Vagina (tissue), 2 donors: ENCODE data around the gene ANXA3.

ENCODE experiments used
- CTCF ChIP-seq, 3 experiments: fragments of 450-650 bp in 2 of 3; fragments of 200-600 bp in 1 of 3; sonication (generic) in 1 of 3; IDR thresholded peaks; one replicate each; pipeline ENCODE4 v1.5.1; 2017 to 2019; ENCODE audit warnings: antibody characterized with exemption in 3 of 3, mild to moderate bottlenecking in 2 of 3, moderate library complexity in 2 of 3
- POLR2A ChIP-seq, 2 donors: fragments of 450-650 bp; IDR thresholded peaks; one replicate each; pipeline ENCODE4 v1.6.1; 2017; ENCODE audit warnings: antibody characterized with exemption in 2 of 2, mild to moderate bottlenecking in 2 of 2, moderate library complexity in 2 of 2

GRCh38 chr4:78656968-78657445 lies 105.4 kb downstream of the ANXA3 start:
- no peak for TF ChIP-seq POLR2A (IDR thresholded peaks at IDR 0.05)
- TF ChIP-seq CTCF (IDR thresholded peaks at IDR 0.05), result no peak
